ENCODE measurements around the gene IYD.

IYD gene

GRCh38 chr6:150368762-150369161 is at the start of gene IYD:
TSS of gene IYD (plus strand) at chr6:150369012. CDS start at chr6:150369032, 20 bp downstream.
- peaks cover 13% of the 10 kb centered on the region for H3K4me1 ChIP-seq (ENCODE audit: control insufficient read depth, insufficient read depth, low read length)
- H3K27me3 ChIP-seq (ENCODE audit: control insufficient read depth, insufficient read depth, low read length): no peaks in the 10 kb centered on the region
- H3K9me3 ChIP-seq (ENCODE audit: control insufficient read depth, low read length): no peaks in the 10 kb centered on the region
- H3K36me3 ChIP-seq (ENCODE audit: control insufficient read depth, insufficient read depth, low read length): no peaks in the 10 kb centered on the region
- no peak within 1 kb of the TSS for H3K4me3 ChIP-seq (ENCODE audit: low read length)
- no peak within 1 kb of the TSS for H3K9ac ChIP-seq (ENCODE audit: low read length)

GRCh38 chr6:150319924-150320323 is 48.9 kb upstream of the IYD start:
- no peak overlapping the region for H3K4me3 ChIP-seq (ENCODE audit: low read length)
- no peaks in the 10 kb centered on the region for H3K36me3 ChIP-seq (ENCODE audit: control insufficient read depth, insufficient read depth, low read length)
- peaks cover 3% of the 10 kb centered on the region for H3K27me3 ChIP-seq (ENCODE audit: control insufficient read depth, insufficient read depth, low read length)
- no peaks in the 10 kb centered on the region for H3K9me3 ChIP-seq (ENCODE audit: control insufficient read depth, low read length)
- H3K9ac ChIP-seq (ENCODE audit: low read length): no peak overlapping the region
- H3K4me1 ChIP-seq (ENCODE audit: control insufficient read depth, insufficient read depth, low read length): peaks cover 4% of the 10 kb centered on the region

- Histone ChIP-seq H3K4me3 (ENCODE audit: low read length) (no peak overlapping the region), H3K9ac (ENCODE audit: low read length) (no peak overlapping the region), H3K4me1 (ENCODE audit: control insufficient read depth, insufficient read depth, low read length) (peaks cover 7% of the 10 kb centered on the region), H3K9me3 (ENCODE audit: control insufficient read depth, low read length) (no peaks in the 10 kb centered on the region), H3K27me3 (ENCODE audit: control insufficient read depth, insufficient read depth, low read length) (peaks cover 3% of the 10 kb centered on the region), H3K36me3 (ENCODE audit: control insufficient read depth, insufficient read depth, low read length) (no peaks in the 10 kb centered on the region)
These were observed 48.4 kb upstream of the IYD start for GRCh38 chr6:150320442-150320841.

DNA sequence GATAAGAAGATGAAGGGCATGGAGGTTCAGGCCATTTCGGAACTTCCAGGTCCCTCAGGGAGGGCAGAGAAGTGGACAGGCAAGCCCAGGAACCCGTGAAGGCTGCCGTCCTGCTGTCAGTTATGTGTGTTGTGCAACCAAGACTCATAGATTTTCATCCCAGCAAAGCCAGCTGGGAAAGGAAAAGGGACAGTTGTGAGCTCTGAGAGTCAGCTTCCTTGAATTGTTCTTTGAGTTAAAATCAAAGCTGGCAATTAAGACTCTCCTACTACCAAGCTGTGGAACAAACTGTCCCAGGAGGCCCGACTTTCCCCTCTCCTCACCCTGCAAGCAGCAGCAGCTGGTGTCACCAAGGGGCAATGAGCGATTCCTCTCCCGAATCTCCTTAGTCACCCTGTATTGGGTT is 46.3 kb upstream of the IYD start:
- Histone ChIP-seq H3K4me3 (ENCODE audit: low read length) (no peak overlapping the region), H3K9me3 (ENCODE audit: control insufficient read depth, low read length) (no peaks in the 10 kb centered on the region), H3K27me3 (ENCODE audit: control insufficient read depth, insufficient read depth, low read length) (peaks cover 3% of the 10 kb centered on the region), H3K9ac (ENCODE audit: low read length) (no peak overlapping the region), H3K4me1 (ENCODE audit: control insufficient read depth, insufficient read depth, low read length) (peaks cover 7% of the 10 kb centered on the region), H3K36me3 (ENCODE audit: control insufficient read depth, insufficient read depth, low read length) (no peaks in the 10 kb centered on the region)

GRCh38 chr6:150323205-150323604 is 45.6 kb upstream of the IYD start:
- Histone ChIP-seq H3K4me3 (ENCODE audit: low read length) (no peak overlapping the region), H3K4me1 (ENCODE audit: control insufficient read depth, insufficient read depth, low read length) (peaks cover 7% of the 10 kb centered on the region), H3K9ac (ENCODE audit: low read length) (no peak overlapping the region), H3K9me3 (ENCODE audit: control insufficient read depth, low read length) (no peaks in the 10 kb centered on the region), H3K36me3 (ENCODE audit: control insufficient read depth, insufficient read depth, low read length) (no peaks in the 10 kb centered on the region), H3K27me3 (ENCODE audit: control insufficient read depth, insufficient read depth, low read length) (peaks cover 3% of the 10 kb centered on the region)

GRCh38 chr6:150324044-150324443 is 44.8 kb upstream of the IYD start:
- peaks cover 7% of the 10 kb centered on the region for H3K4me1 ChIP-seq (ENCODE audit: control insufficient read depth, insufficient read depth, low read length)
- H3K9ac ChIP-seq (ENCODE audit: low read length): no peak overlapping the region

DNA sequence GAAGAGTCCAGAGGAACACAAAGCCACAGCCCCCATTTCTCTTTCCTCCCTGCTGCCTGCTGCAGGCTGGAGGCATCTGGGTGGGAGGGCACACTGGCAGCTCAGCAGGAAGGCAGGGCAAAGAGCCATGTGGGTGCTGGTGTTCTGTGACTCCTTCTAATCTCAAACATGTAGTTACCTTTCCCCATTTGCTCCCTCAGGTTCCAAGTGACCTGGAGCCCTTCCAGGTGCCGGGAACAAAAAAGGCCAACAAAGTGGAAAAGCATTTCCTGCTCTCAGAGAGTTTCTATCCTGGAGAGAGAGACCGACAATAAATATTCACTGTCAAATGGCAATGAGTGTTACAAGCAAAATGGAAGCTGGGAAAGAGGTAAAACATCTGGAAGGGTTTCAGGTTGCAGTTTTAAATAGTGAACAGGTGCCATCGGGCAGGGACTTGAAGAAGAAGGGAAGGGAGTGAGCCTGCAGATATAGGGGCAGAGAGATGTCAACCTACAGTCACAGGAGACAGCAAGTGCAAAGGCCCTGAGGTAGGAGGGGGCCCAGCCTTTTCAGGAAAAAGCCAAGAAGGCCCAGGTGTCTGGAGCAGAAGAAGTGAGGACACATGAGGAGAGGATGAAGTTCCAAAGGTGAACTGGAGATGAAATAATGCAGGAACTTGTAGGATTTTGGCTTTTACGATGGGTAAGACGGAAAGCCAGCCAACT is 43.6 kb upstream of the IYD start:
- H3K36me3 ChIP-seq (ENCODE audit: control insufficient read depth, insufficient read depth, low read length): no peaks in the 10 kb centered on the region
- no peaks in the 10 kb centered on the region for H3K27me3 ChIP-seq (ENCODE audit: control insufficient read depth, insufficient read depth, low read length)
- H3K9me3 ChIP-seq (ENCODE audit: control insufficient read depth, low read length): no peaks in the 10 kb centered on the region
- H3K4me3 ChIP-seq (ENCODE audit: low read length): no peak overlapping the region
- H3K9ac ChIP-seq (ENCODE audit: low read length): no peak overlapping the region
- H3K4me1 ChIP-seq (ENCODE audit: control insufficient read depth, insufficient read depth, low read length): peaks cover 7% of the 10 kb centered on the region

More at GRCh38 chr6:150324044-150324443, 44.8 kb upstream of the IYD start:
- Histone ChIP-seq H3K9me3 (ENCODE audit: control insufficient read depth, low read length) (no peaks in the 10 kb centered on the region), H3K4me3 (ENCODE audit: low read length) (no peak overlapping the region), H3K36me3 (ENCODE audit: control insufficient read depth, insufficient read depth, low read length) (no peaks in the 10 kb centered on the region), H3K27me3 (ENCODE audit: control insufficient read depth, insufficient read depth, low read length) (peaks cover 3% of the 10 kb centered on the region)

GRCh38 chr6:150327117-150327774 is 41.6 kb upstream of the IYD start:
- H3K9me3 ChIP-seq (ENCODE audit: control insufficient read depth, low read length): no peaks in the 10 kb centered on the region

DNA sequence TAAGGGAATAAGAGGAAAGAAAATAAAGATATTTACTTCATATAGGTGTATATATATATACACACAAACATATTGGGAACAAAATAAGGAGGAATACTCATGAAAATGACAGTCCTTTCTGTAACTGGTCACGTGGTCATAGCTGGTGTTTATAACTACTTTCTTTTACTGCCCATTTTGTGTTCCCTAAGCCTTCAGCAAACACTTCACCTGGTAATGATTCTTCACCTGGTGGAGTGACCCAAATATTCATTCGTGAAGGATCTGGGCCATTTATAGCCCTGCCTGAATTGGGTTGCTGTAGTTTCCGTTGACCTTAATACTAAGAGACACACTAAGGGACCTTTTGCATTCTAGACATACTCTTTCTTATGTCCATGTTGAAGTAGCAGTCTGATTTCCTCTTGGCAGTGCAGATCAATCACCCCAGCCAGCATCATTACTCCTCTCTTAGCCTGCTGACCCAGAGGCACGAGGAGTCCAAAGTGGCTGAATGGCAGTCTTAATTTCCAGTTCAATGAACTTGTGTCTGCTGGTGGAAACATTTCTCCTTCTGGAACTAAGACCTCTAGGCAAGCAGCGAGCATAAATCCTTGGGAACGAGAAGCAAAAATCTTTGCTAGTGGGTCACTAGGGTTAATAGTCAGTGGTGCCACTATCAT is 39.9 kb upstream of the IYD start:
- Histone ChIP-seq H3K36me3 (ENCODE audit: control insufficient read depth, insufficient read depth, low read length) (no peaks in the 10 kb centered on the region), H3K4me1 (ENCODE audit: control insufficient read depth, insufficient read depth, low read length) (peaks cover 11% of the 10 kb centered on the region), H3K9ac (ENCODE audit: low read length) (no peak overlapping the region), H3K4me3 (ENCODE audit: low read length) (no peak overlapping the region), H3K27me3 (ENCODE audit: control insufficient read depth, insufficient read depth, low read length) (no peaks in the 10 kb centered on the region), H3K9me3 (ENCODE audit: control insufficient read depth, low read length) (no peaks in the 10 kb centered on the region)

More at GRCh38 chr6:150327117-150327774, 41.6 kb upstream of the IYD start:
- H3K9ac ChIP-seq (ENCODE audit: low read length): no peak overlapping the region
- peaks cover 7% of the 10 kb centered on the region for H3K4me1 ChIP-seq (ENCODE audit: control insufficient read depth, insufficient read depth, low read length)
- no peaks in the 10 kb centered on the region for H3K27me3 ChIP-seq (ENCODE audit: control insufficient read depth, insufficient read depth, low read length)
- no peaks in the 10 kb centered on the region for H3K36me3 ChIP-seq (ENCODE audit: control insufficient read depth, insufficient read depth, low read length)
- H3K4me3 ChIP-seq (ENCODE audit: low read length): no peak overlapping the region

- H3K27me3 ChIP-seq (ENCODE audit: control insufficient read depth, insufficient read depth, low read length): no peaks in the 10 kb centered on the region
- no peak overlapping the region for H3K9ac ChIP-seq (ENCODE audit: low read length)
- no peaks in the 10 kb centered on the region for H3K36me3 ChIP-seq (ENCODE audit: control insufficient read depth, insufficient read depth, low read length)
- H3K4me1 ChIP-seq (ENCODE audit: control insufficient read depth, insufficient read depth, low read length): peaks cover 9% of the 10 kb centered on the region
- no peak overlapping the region for H3K4me3 ChIP-seq (ENCODE audit: low read length)
- H3K9me3 ChIP-seq (ENCODE audit: control insufficient read depth, low read length): no peaks in the 10 kb centered on the region
These were observed 37.5 kb upstream of the IYD start for GRCh38 chr6:150331344-150331743.

- Histone ChIP-seq H3K36me3 (ENCODE audit: control insufficient read depth, insufficient read depth, low read length) (no peaks in the 10 kb centered on the region), H3K27me3 (ENCODE audit: control insufficient read depth, insufficient read depth, low read length) (no peaks in the 10 kb centered on the region), H3K4me3 (ENCODE audit: low read length) (no peak overlapping the region), H3K9ac (ENCODE audit: low read length) (no peak overlapping the region), H3K4me1 (ENCODE audit: control insufficient read depth, insufficient read depth, low read length) (peaks cover 15% of the 10 kb centered on the region), H3K9me3 (ENCODE audit: control insufficient read depth, low read length) (no peaks in the 10 kb centered on the region)
These were observed 35.8 kb upstream of the IYD start for GRCh38 chr6:150332939-150333584.

- no peak overlapping the region for H3K4me3 ChIP-seq (ENCODE audit: low read length)
- H3K9ac ChIP-seq (ENCODE audit: low read length): no peak overlapping the region
- no peaks in the 10 kb centered on the region for H3K9me3 ChIP-seq (ENCODE audit: control insufficient read depth, low read length)
- H3K27me3 ChIP-seq (ENCODE audit: control insufficient read depth, insufficient read depth, low read length): no peaks in the 10 kb centered on the region
- H3K36me3 ChIP-seq (ENCODE audit: control insufficient read depth, insufficient read depth, low read length): no peaks in the 10 kb centered on the region
- H3K4me1 ChIP-seq (ENCODE audit: control insufficient read depth, insufficient read depth, low read length): peaks cover 15% of the 10 kb centered on the region
These were observed 35.2 kb upstream of the IYD start for GRCh38 chr6:150333585-150333941.
